Activated CD8-positive, alpha-beta T cell treated with anti-CD3 and anti-CD28 coated beads for 36 hours (primary cell): ENCODE results near the gene TCF12. TPM values are rescaled to one million over a fixed set of nuclear protein-coding genes. Genes with fewer than 3 reads are reported as not detected.
A peak's percentile ranks its signal among the peaks of the same experiment; 100 is the strongest.

Source experiments
- ATAC-seq: fragments of 200-7000 bp; cut with Tn5 transposase; one replicate; pipeline ENCODE4 v1.10.0; 2021; ENCODE audit warnings: mild to moderate bottlenecking, moderate library complexity
- CTCF ChIA-PET: fragments of 350-600 bp; sonication (Branson Sonifier 250); formaldehyde crosslinking; loops from one replicate; lab custom pipeline; 2021; ENCODE audit warnings: antibody characterized with exemption; lab: Charles Lee
- POLR2A ChIA-PET: fragments of 350-600 bp; sonication (Branson Sonifier 250); formaldehyde crosslinking; loops from one replicate; lab custom pipeline; 2021; ENCODE audit warnings: antibody characterized with exemption; lab: Charles Lee
- DNase-seq: peaks from one replicate; pipeline ENCODE4 v3.0.0-alpha.2; 2020
- H3K27ac Mint-ChIP-seq: one replicate; pipeline ENCODE4 v1.8.0; 2021; ENCODE audit warnings: mild to moderate bottlenecking, mixed read lengths
- H3K27me3 Mint-ChIP-seq: one replicate; pipeline ENCODE4 v1.8.0; 2021; ENCODE audit warnings: mixed read lengths
- H3K36me3 Mint-ChIP-seq: one replicate; pipeline ENCODE4 v1.8.0; 2021; ENCODE audit warnings: low read depth, mixed read lengths
- H3K4me1 Mint-ChIP-seq: one replicate; pipeline ENCODE4 v1.8.0; 2021; ENCODE audit warnings: low read depth, mixed read lengths
- H3K4me3 Mint-ChIP-seq: one replicate; pipeline ENCODE4 v1.8.0; 2021; ENCODE audit warnings: mild to moderate bottlenecking, moderate library complexity, mixed read lengths
- H3K9me3 Mint-ChIP-seq: one replicate; pipeline ENCODE4 v1.8.0; 2021; ENCODE audit warnings: mixed read lengths
- CTCF ChIP-seq: fragments of 200-600 bp; IDR thresholded peaks from one replicate; pipeline ENCODE4 v1.8.0; 2022; ENCODE audit warnings: antibody characterized with exemption, mild to moderate bottlenecking
- intact Hi-C: fragments of 100-400 bp; cut with micrococcal nuclease; formaldehyde crosslinking; loops from one replicate; pipeline ENCODE4 v1.10.0; 2022
- total RNA-seq, 2 experiments: library from RNA; stranded (reverse); gene quantifications; one replicate each; pipeline ENCODE4 v1.2.3, GENCODE V29; 2021

Gene TCF12
- total RNA-seq, 2 experiments from 2014 or later = 60.5 to 67.4 TPM

- peaks cover 63% of the 10 kb centered on the region for H3K4me1 Mint-ChIP-seq
- POLR2A ChIA-PET = no interaction called here
- no peaks in the 10 kb centered on the region for H3K36me3 Mint-ChIP-seq
- ATAC-seq (no peak), DNase-seq (no peak)
- no peak overlapping the region for H3K27ac Mint-ChIP-seq
- TF ChIP-seq CTCF = no peak
- intact Hi-C loops = loop anchor here (10.0 kb wide), 1 partner anchor 48 kb away; no protein-coding TSS in a partner anchor
- no peaks in the 10 kb centered on the region for H3K9me3 Mint-ChIP-seq
- CTCF ChIA-PET = no interaction called here
- no peaks in the 10 kb centered on the region for H3K27me3 Mint-ChIP-seq
- H3K4me3 Mint-ChIP-seq = no peak overlapping the region
Measured at GRCh38 chr15:56982987-56983386, 64.5 kb downstream of the TCF12 start.

GRCh38 chr15:56984681-56985481, 66.4 kb downstream of the TCF12 start:
- Mint-ChIP-seq H3K36me3 (no peaks in the 10 kb centered on the region), H3K27me3 (no peaks in the 10 kb centered on the region), H3K4me3 (no peak overlapping the region), H3K9me3 (no peaks in the 10 kb centered on the region), H3K27ac (peak overlapping the region; percentile 57), H3K4me1 (peaks cover 69% of the 10 kb centered on the region)
- TF ChIP-seq CTCF = no peak
- intact Hi-C loops = loop anchor here (10.0 kb wide), 1 partner anchor 50 kb away; no protein-coding TSS in a partner anchor
- CTCF ChIA-PET = no interaction called here
- no peak for DNase-seq
- POLR2A ChIA-PET = no interaction called here
- ATAC-seq = peak; percentile 21

GRCh38 chr15:56985856-56986255, 67.4 kb downstream of the TCF12 start:
- peaks cover 65% of the 10 kb centered on the region for H3K4me1 Mint-ChIP-seq
- ATAC-seq (peak; percentile 41), DNase-seq (no peak)
- ChIA-PET POLR2A (interaction anchor here (1.0 kb wide), 1 partner anchor 68 kb away, joined by 6 read pairs; the partner anchor contains the start of gene TCF12), CTCF (no interaction called here)
- no peak for TF ChIP-seq CTCF
- H3K9me3 Mint-ChIP-seq = no peaks in the 10 kb centered on the region
- intact Hi-C loops = loop anchor here (10.0 kb wide), 1 partner anchor 51 kb away; no protein-coding TSS in a partner anchor
- no peaks in the 10 kb centered on the region for H3K27me3 Mint-ChIP-seq
- H3K4me3 Mint-ChIP-seq = no peak overlapping the region
- H3K27ac Mint-ChIP-seq = no peak overlapping the region
- no peaks in the 10 kb centered on the region for H3K36me3 Mint-ChIP-seq

GRCh38 chr15:56987286-56987685, 68.8 kb downstream of the TCF12 start:
- ATAC-seq = no peak
- Mint-ChIP-seq H3K36me3 (no peaks in the 10 kb centered on the region), H3K4me1 (peaks cover 57% of the 10 kb centered on the region), H3K4me3 (no peak overlapping the region), H3K9me3 (no peaks in the 10 kb centered on the region), H3K27ac (no peak overlapping the region), H3K27me3 (no peaks in the 10 kb centered on the region)
- no peak for TF ChIP-seq CTCF
- ChIA-PET CTCF (no interaction called here), POLR2A (no interaction called here)
- no peak for DNase-seq
- intact Hi-C loops = loop anchor here (10.0 kb wide), 1 partner anchor 52 kb away; no protein-coding TSS in a partner anchor

- H3K27me3 Mint-ChIP-seq = no peaks in the 10 kb centered on the region
- CTCF ChIA-PET = no interaction called here
- no peaks in the 10 kb centered on the region for H3K9me3 Mint-ChIP-seq
- DNase-seq = no peak
- H3K4me3 Mint-ChIP-seq = no peak overlapping the region
- peak; percentile 21 for ATAC-seq
- intact Hi-C loops = loop anchor here (10.0 kb wide), 1 partner anchor 53 kb away; no protein-coding TSS in a partner anchor
- no peak overlapping the region for H3K27ac Mint-ChIP-seq
- POLR2A ChIA-PET = no interaction called here
- no peak for TF ChIP-seq CTCF
- peaks cover 8% of the 10 kb centered on the region for H3K36me3 Mint-ChIP-seq
- peaks cover 51% of the 10 kb centered on the region for H3K4me1 Mint-ChIP-seq
Measured at GRCh38 chr15:56988219-56988618, 69.8 kb downstream of the TCF12 start.
